GM18907 (cell line): ENCODE data around the gene CDYL2.

Experiments
- ATAC-seq: cut with Tn5 transposase; IDR thresholded peaks from one replicate; pipeline ENCODE4 v1.9.1; 2021; ENCODE audit warnings: mild to moderate bottlenecking, moderate library complexity; ENCODE audit not compliant: unreplicated experiment

Gene CDYL2

GRCh38 chr16:80604600-80605355, 199.6 kb downstream of the CDYL2 start:
- ATAC-seq, result no peak

- no peak for ATAC-seq
These were observed 201.5 kb downstream of the CDYL2 start for GRCh38 chr16:80602894-80603293.

DNA sequence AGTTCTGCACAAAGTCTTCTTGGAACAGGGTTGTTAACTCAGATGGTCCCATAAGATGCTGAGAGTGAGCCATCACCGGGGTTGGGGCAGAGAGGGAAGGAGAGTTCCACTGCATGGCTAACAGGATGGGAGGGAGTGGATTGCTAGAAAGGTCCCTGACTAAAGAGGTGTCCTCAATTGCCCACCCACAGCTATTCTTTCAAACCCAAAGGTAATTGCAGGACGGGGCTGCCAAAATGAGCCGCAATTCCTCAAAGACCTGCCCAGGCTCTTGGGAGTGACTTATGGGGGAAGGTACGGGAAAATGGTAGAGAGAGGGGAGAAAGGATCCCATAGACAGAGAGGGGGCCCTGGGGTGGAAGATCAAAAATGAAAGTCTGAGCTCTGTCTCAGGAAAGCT, 203.2 kb downstream of the CDYL2 start:
- ATAC-seq, result no peak

DNA sequence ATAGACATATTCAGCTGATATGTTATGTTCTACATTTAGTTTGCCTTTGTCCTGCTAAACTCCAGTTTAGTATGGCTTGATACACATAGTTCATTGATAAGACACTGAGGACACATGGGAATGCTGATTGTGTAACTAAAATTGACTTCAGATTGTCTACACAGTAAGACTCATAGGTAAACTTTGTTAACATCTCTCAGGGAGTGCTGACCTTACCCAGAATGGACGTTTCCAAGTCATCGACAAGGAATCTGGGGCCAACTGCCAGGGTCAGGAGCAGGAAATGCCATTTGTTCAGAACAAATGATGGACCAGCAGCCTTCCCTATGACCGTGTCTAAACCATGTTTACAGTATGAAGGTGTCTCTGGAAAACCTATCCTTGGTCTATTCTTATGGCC, 204.9 kb downstream of the CDYL2 start:
- ATAC-seq, result no peak

GRCh38 chr16:80596507-80597207, 207.7 kb downstream of the CDYL2 start:
- ATAC-seq, result no peak

DNA sequence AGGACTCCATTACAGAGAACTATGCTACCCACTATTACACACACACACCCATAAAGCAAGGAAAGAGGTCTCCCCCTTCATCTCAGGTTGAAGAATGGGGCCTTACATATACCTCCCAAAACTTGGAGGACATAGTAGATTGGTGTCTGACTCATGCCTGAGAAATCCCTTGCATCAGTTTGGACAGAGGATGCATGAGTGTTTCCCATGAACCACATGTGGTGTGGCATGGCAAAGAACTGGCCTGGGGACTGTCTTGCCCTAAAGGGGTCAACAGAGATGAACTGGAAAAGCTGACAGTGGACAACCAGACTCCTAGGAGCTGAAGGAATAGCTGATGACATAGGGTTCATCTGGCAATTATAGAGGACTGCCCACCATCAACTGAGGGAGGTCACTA, 209.6 kb downstream of the CDYL2 start:
- no peak for ATAC-seq

- ATAC-seq, result no peak
These were observed 212.1 kb downstream of the CDYL2 start for GRCh38 chr16:80592273-80592672.

- ATAC-seq, result no peak
These were observed 213.1 kb downstream of the CDYL2 start for GRCh38 chr16:80591071-80591915.

- ATAC-seq, result no peak
These were observed 217.3 kb downstream of the CDYL2 start for GRCh38 chr16:80587071-80587470.

DNA sequence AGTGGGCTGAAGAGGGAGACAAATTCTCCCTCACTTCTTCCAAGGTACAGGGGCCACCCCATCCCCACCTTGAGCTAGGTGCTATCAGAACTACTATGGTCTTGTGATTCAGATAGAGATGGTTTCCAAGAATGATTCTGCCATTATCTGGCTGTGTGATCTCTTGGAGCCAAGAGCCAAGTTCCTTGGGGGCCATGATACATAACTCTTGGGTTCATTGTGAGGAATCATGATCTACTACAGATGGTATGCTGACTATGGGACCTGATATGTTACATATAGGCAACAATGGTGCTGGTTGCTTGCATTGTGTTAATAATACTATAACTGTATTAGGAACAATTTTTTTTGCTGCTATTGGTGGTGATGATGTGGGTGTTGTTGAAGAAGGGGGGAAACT, 217.9 kb downstream of the CDYL2 start:
- ATAC-seq, result no peak

DNA sequence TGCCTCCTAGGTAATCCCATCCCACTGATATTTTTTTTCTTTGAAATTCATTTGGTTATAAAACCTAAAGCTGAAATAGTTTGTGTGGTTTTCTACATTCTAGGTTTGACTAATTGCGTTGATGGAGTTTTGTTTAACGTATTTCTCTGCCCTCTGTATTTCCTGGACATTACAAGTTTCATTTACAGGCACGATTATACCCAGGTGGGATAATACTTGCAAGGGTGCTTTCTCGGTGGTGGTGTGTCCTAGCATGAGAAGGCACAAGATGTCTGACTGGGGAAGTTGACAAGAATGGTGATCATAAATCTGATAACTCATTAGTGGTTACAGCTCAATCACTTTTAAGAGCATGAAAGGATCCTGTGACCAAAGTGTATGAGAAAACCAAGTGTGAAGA, 218.6 kb downstream of the CDYL2 start:
- ATAC-seq, result peak; percentile 68

GRCh38 chr16:80583466-80583865, 220.9 kb downstream of the CDYL2 start:
- no peak for ATAC-seq

DNA sequence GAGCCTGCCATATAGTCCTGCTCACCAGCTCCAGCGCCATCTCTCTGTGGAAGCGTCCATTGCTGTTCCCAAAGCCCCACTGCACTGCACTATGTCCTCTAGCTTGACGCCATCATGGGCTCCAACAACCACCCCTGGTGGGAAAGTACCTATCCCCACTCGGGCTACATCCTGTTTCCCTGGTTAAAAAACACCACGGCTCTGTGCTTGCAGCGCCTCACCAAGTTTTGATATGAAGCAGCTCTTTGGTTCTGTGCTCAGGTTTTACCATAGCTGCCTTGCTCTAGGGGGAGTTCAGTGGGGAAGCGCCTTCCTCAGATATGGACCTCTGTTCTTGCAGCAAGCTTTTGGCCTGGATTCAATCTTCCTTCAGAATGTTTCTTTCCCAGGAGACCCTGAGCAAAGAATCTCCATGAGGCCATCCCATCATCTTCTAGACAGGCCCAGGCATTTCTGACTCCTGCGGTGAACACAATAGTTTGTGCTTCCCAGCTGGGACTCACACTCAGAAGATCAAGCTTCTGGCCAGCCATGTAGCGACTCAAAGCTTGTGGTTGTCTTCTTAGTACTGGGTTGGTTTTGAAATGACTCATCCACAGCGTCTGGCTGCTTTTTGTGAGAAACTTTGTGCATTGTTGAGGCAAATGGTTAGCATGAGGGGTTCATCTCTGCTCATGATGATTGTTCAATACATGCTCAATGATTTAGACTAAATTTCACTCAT, 224.1 kb downstream of the CDYL2 start:
- peak; percentile 91 for ATAC-seq

DNA sequence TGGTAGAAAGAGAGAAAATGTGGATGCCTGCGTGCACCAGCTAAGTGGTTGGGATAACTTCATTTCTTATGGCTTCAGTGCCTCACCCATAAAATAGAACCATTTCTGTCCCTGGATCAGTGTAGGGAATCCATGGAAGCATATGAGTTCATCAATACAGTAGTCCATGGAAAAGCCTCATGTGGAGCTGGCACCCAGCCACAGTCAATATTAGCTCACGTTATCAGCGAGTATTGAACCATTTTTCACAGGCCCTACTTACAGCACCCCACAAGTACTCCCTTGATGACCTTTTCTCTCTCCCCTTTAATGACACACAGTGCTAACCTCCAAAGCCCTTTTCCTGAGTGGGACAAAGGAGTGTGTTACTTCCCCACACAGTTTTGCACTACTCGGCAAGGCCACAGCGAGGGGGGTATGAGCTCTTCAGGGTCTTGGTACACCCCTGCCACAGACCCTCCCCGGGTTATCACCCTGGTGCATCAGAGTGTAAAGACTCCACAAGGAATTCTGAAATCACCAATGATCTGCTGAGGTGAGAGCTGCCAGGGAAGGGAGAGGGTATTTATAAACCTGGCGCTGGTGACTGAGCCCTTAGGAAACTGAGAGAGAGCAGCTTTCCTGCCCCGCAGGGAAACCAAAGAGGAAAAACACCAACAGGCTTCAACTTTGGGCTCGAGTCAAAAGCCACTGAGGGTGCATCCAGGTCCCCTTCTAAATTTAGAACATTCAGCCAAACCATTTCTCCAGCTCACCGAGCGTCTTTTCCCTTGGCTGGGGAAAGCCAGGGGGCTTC, 226.7 kb downstream of the CDYL2 start:
- no peak for ATAC-seq

DNA sequence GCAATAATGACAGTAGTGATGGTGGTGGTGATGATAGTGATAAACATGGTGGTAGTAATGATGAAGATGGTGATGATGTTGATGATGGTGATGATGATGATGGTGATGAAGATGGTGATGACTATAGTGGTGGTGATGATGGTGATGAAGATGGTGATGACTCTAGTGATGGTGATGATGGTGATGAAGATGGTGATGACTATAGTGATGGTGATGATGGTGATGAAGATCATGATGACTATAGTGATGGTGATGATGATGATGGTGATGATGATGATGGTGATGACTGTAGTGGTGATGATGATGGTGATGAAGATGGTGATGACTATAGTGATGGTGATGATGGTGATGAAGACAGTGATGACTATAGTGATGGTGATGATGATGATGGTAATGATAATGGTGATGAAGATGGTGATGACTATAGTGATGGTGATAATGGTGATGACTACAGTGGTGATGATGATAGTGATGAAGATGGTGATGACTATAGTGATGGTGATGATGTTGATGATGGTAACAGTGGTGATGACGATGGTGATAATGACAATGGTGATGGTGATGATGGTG, 228.0 kb downstream of the CDYL2 start:
- no peak for ATAC-seq

- ATAC-seq, result no peak
These were observed 230.7 kb downstream of the CDYL2 start for GRCh38 chr16:80573700-80574120.

DNA sequence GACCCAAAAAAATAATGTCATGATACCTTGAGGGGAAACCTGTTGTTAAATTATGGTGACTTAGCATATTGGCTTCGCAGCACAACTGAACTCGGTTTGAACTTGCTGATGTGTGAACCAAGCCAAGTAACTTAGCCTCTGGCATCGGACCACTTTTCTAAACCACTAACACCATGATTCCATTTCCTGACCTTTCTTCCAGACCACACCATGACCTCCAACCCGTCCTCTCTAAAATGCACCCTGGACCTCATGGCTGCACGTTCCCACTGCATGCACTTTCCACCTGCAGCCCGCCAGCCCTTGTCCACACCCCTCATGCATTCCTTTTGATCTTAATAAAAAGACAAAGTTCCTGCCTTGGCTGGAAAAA, 234.3 kb downstream of the CDYL2 start:
- ATAC-seq, result no peak

DNA sequence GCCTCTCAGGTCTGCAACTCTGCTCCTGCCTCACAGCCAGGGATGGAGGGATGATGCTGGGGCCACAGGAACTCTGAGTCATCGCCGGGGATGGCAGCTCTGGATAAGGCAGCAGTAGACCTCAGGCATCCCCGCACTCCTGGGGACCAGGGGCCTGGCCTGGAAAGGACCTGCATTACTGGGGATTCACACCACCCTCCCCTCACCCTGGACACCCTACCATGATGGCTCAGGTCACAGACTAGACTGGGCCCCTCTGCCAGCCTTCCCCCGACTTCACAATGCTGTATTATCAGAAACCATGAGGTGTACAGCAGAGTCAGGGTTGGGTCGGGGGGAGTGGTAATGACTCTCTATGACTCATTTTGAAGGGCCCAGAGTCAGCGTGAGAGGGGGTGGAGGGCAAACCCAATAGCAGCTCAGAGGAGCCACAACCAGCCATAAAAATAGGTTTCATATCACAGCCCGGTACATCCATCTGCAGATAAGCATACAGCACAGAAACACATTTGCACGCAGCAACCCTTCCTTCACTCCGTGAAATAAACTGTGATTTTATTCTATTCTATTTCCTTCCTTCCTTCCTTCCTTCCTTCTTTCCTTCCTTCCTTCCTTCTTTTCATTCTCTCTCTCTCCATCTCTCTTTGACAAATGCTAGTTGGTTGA, 234.8 kb downstream of the CDYL2 start:
- ATAC-seq, result no peak

GRCh38 chr16:80564394-80564793, 240.0 kb downstream of the CDYL2 start:
- no peak for ATAC-seq
